Subcutaneous adipose tissue (tissue), 4 donors: ENCODE measurements around the gene GBP2. TPM values are rescaled to one million over a fixed set of nuclear protein-coding genes. Genes with fewer than 3 reads are reported as not detected.

Experiments
- total RNA-seq, 4 donors: library from RNA; depleted of rRNA; stranded (reverse); fragments of >200 nt; gene quantifications; one replicate each; pipeline ENCODE4 v1.1.0, GENCODE V29; 2016
- TF ChIP-seq, protein P1 (sequence below): fragments of 450-650 bp; IDR thresholded peaks from one replicate; pipeline ENCODE4 v1.5.1; 2016; ENCODE audit warnings: low read depth, mild to moderate bottlenecking, control low read depth, antibody characterized with exemption, moderate library complexity

The GBP2 gene
- total RNA-seq, 4 donors from 2014 or later = 47.8 to 124 (median 81.0) TPM

DNA sequence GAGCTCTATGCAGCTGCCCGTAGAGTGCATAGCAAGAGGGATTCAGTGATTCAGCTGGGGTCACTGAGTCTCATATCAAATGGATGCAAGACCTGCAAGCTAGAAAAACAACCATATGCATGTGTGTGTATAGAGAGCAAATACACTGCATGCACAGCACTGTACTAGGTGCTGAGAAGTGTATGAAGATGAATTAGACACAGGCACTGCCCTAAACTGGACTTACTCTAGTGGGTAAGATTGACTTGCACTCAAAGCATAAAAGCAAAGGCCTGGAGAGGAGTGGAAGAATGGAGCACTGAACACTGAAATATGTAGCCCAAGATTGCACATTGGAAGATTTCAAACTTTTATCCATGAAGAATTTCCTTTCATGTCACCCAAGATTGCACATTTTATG, 55.4 kb downstream of the GBP2 start:
- TF ChIP-seq, protein P1, sequence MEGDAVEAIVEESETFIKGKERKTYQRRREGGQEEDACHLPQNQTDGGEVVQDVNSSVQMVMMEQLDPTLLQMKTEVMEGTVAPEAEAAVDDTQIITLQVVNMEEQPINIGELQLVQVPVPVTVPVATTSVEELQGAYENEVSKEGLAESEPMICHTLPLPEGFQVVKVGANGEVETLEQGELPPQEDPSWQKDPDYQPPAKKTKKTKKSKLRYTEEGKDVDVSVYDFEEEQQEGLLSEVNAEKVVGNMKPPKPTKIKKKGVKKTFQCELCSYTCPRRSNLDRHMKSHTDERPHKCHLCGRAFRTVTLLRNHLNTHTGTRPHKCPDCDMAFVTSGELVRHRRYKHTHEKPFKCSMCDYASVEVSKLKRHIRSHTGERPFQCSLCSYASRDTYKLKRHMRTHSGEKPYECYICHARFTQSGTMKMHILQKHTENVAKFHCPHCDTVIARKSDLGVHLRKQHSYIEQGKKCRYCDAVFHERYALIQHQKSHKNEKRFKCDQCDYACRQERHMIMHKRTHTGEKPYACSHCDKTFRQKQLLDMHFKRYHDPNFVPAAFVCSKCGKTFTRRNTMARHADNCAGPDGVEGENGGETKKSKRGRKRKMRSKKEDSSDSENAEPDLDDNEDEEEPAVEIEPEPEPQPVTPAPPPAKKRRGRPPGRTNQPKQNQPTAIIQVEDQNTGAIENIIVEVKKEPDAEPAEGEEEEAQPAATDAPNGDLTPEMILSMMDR = no peak

DNA sequence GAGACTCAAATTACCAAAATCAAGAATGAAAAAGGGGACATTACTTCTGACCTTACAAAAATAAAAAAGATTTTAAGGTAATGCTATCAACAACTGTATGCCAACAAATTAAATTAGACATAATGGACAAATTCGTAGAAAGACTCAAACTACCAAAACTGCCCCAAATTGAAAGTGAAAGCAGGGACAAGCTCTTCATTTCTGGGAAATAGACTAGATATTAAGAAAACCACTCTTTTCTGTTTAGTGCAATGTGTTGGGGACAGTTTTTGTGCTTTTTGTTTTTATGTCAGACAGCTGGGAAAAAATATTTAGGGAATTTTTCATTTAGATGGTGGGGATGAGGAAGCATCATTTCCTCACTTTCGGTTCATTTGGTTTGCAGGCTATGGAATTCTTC, 56.0 kb downstream of the GBP2 start:
- TF ChIP-seq, protein P1 = no peak

DNA sequence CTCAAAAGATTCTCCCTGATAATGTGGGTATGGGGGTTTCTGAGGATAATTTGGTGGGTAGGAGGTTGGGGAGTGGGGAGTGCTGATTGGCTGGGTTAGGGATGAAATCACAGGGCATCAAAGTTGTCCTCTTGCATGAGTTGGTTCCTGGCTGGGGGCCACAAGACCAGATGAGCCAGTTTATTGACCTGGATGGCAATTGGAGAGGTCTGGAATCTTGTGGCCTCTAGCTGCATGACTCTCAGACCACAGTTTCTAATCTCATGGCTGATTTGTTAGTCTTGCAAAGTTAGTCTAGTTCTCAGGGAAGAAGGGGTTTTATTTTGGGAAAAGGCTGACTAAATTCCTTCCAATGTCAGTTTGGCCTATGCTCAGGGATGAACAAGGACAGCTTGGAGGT, 57.6 kb downstream of the GBP2 start:
- TF ChIP-seq, protein P1 = no peak

DNA sequence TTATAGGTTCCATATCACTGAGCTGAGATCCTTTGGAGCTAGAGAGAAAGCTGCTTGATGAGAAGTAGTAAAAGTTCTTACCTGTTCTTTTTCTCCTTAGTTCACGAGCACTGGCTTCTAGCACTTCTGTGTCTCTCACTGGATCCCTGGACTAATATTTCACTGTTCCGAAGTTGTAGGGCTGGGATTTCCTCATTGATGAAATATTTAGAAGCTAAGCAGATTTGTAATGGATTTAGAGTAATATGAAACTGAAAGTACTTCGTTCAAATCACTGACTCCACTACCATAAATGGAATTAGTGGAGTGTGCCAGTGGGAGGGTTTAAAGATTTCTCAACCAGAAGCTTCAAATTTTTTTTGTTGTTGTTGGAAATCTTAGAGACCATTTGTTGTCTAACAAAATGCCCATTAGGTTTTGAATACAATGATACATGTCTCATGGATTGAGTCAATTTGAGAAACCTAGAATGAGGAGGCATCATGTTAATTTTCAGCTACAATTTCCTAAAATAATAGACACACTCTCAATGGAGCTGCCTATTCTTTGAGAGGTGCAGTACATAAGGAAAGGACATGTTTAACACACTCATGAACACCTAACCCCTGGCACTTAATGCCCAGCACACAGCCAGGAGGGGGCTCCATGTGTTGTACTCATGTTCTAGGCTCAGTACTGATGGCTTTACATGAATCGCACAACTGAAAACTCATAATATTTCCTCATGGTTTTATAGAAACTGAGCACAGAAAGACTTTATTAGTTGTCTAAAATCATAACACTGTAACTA, 60.6 kb downstream of the GBP2 start, which contains the start of gene GBP1:
Gene GBP1 (minus strand): TSS at position 130 of the 790 bp plus-strand sequence. CDS start 1,974 bp downstream, outside the sequence.
- TF ChIP-seq, protein P1 = no peak

DNA sequence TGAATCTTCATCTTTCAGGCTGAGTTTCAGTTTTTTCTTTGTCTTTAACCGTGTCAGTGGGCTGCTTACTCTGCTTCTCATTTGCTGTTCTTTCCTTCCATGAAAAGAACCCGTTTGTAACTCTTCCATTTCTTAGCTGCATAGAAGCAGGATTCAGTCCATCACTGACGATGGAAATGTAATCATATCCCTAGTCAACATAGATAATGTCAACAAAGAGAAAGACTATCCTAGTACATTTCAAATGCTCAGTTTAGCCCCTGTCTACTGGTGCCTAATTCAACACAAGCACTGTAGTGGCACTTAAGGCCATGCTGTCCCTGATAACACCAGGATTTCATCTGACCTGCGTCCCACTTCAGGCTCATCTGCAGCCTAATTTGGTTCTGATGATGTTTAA, 61.3 kb downstream of the GBP2 start:
- TF ChIP-seq, protein P1 = no peak

DNA sequence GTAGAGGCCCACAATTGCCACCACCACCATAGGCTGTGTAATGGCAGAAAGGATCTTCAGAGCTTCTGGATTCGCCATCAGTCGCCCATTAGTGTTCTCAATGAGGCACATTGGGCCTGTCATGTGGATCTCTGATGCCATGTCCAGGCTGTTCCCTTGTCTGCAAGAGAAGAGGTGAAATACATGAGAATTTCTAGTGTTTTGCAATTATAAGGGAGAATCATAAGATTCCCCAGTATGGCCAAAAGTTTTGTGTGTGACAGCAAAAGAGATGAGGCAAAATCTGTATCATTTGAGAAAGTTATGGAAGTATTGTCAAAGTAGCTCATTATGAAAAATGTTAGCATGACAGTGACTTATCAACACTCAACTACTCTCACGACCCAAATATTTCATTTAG, 62.8 kb downstream of the GBP2 start:
- TF ChIP-seq, protein P1 = no peak

DNA sequence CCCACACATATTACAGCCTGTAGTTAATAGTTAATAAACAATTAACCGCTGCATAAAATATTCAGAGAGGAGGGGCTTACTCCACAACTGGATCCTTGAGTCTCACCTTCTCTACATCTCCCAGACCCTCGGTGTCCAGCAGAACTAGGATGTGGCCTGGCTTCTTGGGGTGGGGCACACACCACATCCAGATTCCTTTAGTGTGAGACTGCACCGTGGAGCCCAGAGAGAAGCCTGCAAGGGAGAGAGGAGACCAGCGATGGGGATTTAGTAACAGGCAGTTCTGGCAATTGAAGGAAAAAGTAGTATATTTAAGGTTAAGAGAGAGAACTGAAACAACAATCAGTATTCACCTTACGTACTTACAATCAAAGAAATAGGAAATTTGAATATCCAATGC, 65.8 kb downstream of the GBP2 start:
- TF ChIP-seq, protein P1 = no peak

Other genes starting within 250 kb of the GBP2 start
- gene GTF2B, start 234.5 kb downstream of the GBP2 start, total RNA-seq = 10 to 100 TPM; 29.4 to 44.3 (median 35.2) TPM
- gene KYAT3, start 133.5 kb downstream of the GBP2 start, total RNA-seq = 10 to 100 TPM; 28.8 to 78.9 (median 33.5) TPM
- gene RBMXL1, start 133.5 kb downstream of the GBP2 start, total RNA-seq = 10 to 100 TPM in 3 of 4 donors, 1 to 10 TPM in 1; 9.0 to 29.8 (median 15.1) TPM
- 10 to 100 TPM; 15.5 to 22.8 (median 17.6) TPM for gene GBP3, start 103.2 kb downstream of the GBP2 start, total RNA-seq
- gene GBP1, start 60.9 kb downstream of the GBP2 start, total RNA-seq = 10 to 100 TPM; 12.9 to 77.8 (median 16.7) TPM
- gene GBP7, start 49.9 kb upstream of the GBP2 start, total RNA-seq = not detected
- 10 to 100 TPM in 1 of 4 donors, 1 to 10 TPM in 3; 5.4 to 70.6 (median 6.9) TPM for gene GBP4, start 72.8 kb upstream of the GBP2 start, total RNA-seq
- gene GBP5, start 146.7 kb upstream of the GBP2 start, total RNA-seq = 1 to 10 TPM; 3.1 to 8.3 (median 5.7) TPM
- gene GBP6, start 237.9 kb upstream of the GBP2 start, total RNA-seq = not detected